Stomach (tissue), 9 donors: ENCODE measurements around the gene ADCY7. TPM values are rescaled to one million over a fixed set of nuclear protein-coding genes. Genes with fewer than 3 reads are reported as not detected.

ENCODE experiments used
- DNase-seq, 2 donors: peaks; one replicate each; pipeline versions ENCODE4 v3.0.0 to v3.0.0-alpha.2; 2013 to 2019
- H3K27ac ChIP-seq, 5 donors: fragments of 200-600 bp in 4 of 5; sonication (generic) in 4 of 5; one replicate each; pipeline ENCODE4 v1.5.1; 2013 to 2019; ENCODE audit warnings: mild to moderate bottlenecking in 1 of 5, moderate library complexity in 1 of 5
- H3K27me3 ChIP-seq, 3 donors: fragments of 200-600 bp; sonication (generic); one replicate each; pipeline ENCODE4 v1.5.1; 2017 to 2019; ENCODE audit warnings: mixed run types in 1 of 3
- H3K36me3 ChIP-seq, 4 donors: fragments of 200-600 bp; sonication (generic); 1 replicate in 3 of 4; 2 replicates in 1 of 4; pipeline ENCODE4 v1.5.1; 2016 to 2019
- H3K4me1 ChIP-seq, 4 donors: fragments of 200-600 bp; sonication (generic); one replicate each; pipeline ENCODE4 v1.5.1; 2016 to 2019
- H3K4me3 ChIP-seq, 4 donors: fragments of 200-600 bp; sonication (generic) in 3 of 4; one replicate each; pipeline ENCODE4 v1.5.1; 2016 to 2019; ENCODE audit warnings: mild to moderate bottlenecking in 1 of 4
- H3K9me3 ChIP-seq, 4 donors: fragments of 200-600 bp; sonication (generic); one replicate each; pipeline ENCODE4 v1.5.1; 2016 to 2019
- CTCF ChIP-seq, 7 experiments: fragments of 450-650 bp in 4 of 7; fragments of 200-600 bp in 3 of 7; sonication (generic) in 3 of 7; IDR thresholded peaks; one replicate each; pipeline ENCODE4 v1.5.1; 2016 to 2019; ENCODE audit warnings: antibody characterized with exemption in 7 of 7, control low read depth in 2 of 7, mild to moderate bottlenecking in 1 of 7
- EP300 ChIP-seq: sonication (generic); formaldehyde crosslinking; IDR thresholded peaks from one replicate; pipeline ENCODE4 v1.6.1; 2017; ENCODE audit warnings: antibody characterized with exemption
- POLR2A ChIP-seq, 4 donors: fragments of 450-650 bp; IDR thresholded peaks; one replicate each; pipeline ENCODE4 v1.6.1; 2016; ENCODE audit warnings: antibody characterized with exemption in 4 of 4, control low read depth in 2 of 4, mild to moderate bottlenecking in 1 of 4, moderate library complexity in 1 of 4
- POLR2AphosphoS5 ChIP-seq, 3 donors: sonication (generic); formaldehyde crosslinking; IDR thresholded peaks; one replicate each; pipeline ENCODE4 v1.6.1; 2016; ENCODE audit warnings: antibody characterized with exemption in 3 of 3
- WGBS, 5 donors: extraction: QIAGEN DNeasy Blood & Tissue Kit in 3 of 5; methylation state at CpG; one replicate each; pipeline versions ENCODE4 v1.1.5 to v1.1.7; 2013 to 2018; 5-methylcytosine and 5-hydroxymethylcytosine counted together
- intact Hi-C: fragments of 100-400 bp; cut with DNase I; formaldehyde crosslinking; loops from one replicate; pipeline ENCODE4 v1.15.1; 2023; ENCODE audit warnings: low total_unique reads
- polyA plus RNA-seq, 3 donors: library from polyadenylated mRNA; stranded (reverse); fragments of 200-250 nt; gene quantifications; one replicate each; pipeline ENCODE4 v1.2.3, GENCODE V29; 2013
- small RNA-seq, 4 donors: library from RNA; depleted of rRNA; stranded (forward); fragments of <200 nt; gene quantifications; one replicate each; pipeline ENCODE3, GENCODE V24; 2016
- total RNA-seq, 5 donors: library from RNA; depleted of rRNA; stranded (reverse); fragments of >200 nt; gene quantifications; one replicate each; pipeline versions ENCODE4 v1.1.0 to v1.2.3, GENCODE V29; 2014 to 2016
- donor health status: healthy with polysubstance abuse.
- donor health status: Bipolar disorder and iron deficiency.
- donor health status: healthy.

The ADCY7 gene
- total and polyA plus RNA-seq, 8 donors, result 0.76 to 216 (median 16.5) TPM

DNA sequence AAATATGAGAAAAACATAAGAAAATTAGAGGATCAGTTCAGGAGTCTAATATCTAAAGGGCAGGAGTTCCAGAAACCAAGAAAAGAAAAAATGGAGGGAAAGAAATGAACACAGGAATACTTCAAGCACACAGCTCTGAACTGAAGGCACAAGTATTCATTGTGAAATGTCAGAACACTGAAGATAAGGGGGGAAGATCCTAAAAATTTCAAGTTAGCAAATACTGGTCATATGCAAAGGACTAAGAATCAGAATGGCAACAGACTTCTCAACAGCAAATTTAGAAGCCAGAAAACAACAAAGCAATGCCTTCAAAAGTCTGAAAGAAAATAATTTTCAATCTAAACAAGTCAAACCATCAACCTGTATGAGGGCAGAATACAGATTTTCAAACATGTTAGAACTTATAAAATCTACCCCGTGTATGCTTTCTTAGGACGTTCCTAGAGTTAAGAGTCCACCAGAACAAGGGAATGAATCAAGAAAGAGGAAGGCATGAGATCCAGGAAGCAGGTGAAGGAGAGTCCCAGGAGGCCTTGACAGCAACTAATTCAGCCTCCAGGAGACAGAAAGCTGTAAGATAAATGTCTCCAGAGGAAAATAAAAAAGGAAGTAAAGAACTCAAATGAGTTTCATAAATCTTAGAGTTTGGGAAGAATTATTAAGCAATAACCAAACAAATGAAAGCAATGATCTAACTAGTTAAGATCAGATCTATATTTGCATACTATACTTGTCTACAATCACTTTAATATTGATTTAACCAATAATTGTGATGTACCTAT lies 99.6 kb downstream of the ADCY7 start:
- Histone ChIP-seq H3K4me1 (peaks cover 30 to 77% (median 54%) of the 10 kb centered on the region in 4 donors), H3K36me3 (peaks cover 13 to 53% (median 42%) of the 10 kb centered on the region in 4 donors), H3K27me3 (no peaks in the 10 kb centered on the region), H3K27ac (no peak overlapping the region), H3K4me3 (no peak overlapping the region), H3K9me3 (no peaks in the 10 kb centered on the region)
- TF ChIP-seq CTCF (IDR thresholded peaks at IDR 0.05) (no peak), EP300 (no peak), POLR2AphosphoS5 (IDR thresholded peaks at IDR 0.05) (no peak), POLR2A (IDR thresholded peaks at IDR 0.05) (no peak)
- WGBS, 5 donors, result 43 to 50% (median 44%) methylated on average over 2 of the region's 2 CpGs
- no peak for DNase-seq
- intact Hi-C loops, result no loop called here

Small RNAs within 50 kb of the gene (small RNA-seq; reads per million reads assigned to genes)
- gene MIR6771, result 0 reads per million in 4 donors

Other genes with a start within 250 kb of the ADCY7 start
- 10 to 100 TPM in 4 of 5 donors, not detected in 1; 19.2 to 36.8 (median 28.9) TPM for gene CNEP1R1, start 241.3 kb upstream of the ADCY7 start, total RNA-seq
- gene CNEP1R1, start 241.3 kb upstream of the ADCY7 start, polyA plus RNA-seq, result 1 to 10 TPM; 4.8 to 6.8 (median 5.5) TPM
- gene HEATR3, start 200.6 kb upstream of the ADCY7 start, total RNA-seq, result 10 to 100 TPM; 14.0 to 45.1 (median 38.7) TPM
- gene HEATR3, start 200.6 kb upstream of the ADCY7 start, polyA plus RNA-seq, result 1 to 10 TPM; 4.1 to 5.2 (median 4.9) TPM
- 10 to 100 TPM in 4 of 5 donors, 1 to 10 TPM in 1; 4.1 to 24.1 (median 14.9) TPM for gene TENT4B, start 113.2 kb upstream of the ADCY7 start, total RNA-seq
- gene TENT4B, start 113.2 kb upstream of the ADCY7 start, polyA plus RNA-seq, result 1 to 10 TPM; 2.4 to 3.2 (median 2.8) TPM
- 10 to 100 TPM in 4 of 5 donors, 1 to 10 TPM in 1; 9.3 to 71.8 (median 25.0) TPM for gene BRD7, start 102.4 kb downstream of the ADCY7 start, total RNA-seq
- 10 to 100 TPM; 35.0 to 65.8 (median 52.3) TPM for gene BRD7, start 102.4 kb downstream of the ADCY7 start, polyA plus RNA-seq